Endometrium (tissue), 2 donors: ENCODE results near the gene FOXG1.

Source experiments
- FAIRE-seq: peaks from 2 replicates; lab custom pipeline; 2012; peaks lifted over from hg19 to GRCh38; lab: Jason Lieb, UNC
- donor health status: control.
- donor health status: control.

The FOXG1 gene

GRCh38 chr14:28761438-28762291, 4.9 kb upstream of the FOXG1 start:
- no peak for FAIRE-seq

DNA sequence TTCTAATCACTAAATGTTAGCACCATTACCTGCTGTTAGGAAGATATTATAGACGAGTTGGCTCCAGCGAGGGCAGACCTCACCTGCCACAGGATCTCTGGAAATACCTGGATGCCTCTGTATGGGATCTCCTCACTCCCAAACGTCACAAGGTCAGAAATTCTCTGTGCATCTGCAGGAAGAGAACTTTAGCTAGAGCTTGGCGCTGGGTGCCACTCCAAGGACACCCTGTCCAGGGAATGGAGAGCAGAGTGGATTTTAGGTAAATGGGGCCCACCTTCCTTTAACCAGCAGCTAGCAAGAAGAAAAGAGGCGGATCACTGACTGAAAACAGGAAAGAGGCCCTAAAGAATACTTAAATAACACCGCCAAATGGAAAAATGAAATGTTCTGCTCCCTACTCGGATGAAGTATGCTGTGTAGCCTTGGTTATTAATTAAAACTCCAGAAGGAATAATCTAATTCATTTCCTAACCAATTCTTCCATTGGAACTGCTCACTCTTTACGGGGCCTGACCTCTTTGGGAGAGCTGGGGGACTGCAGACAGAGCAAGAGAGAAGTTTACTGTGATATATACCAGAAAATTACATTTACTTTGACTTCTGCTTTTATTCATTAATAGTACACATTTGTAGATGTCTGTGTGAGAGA, 4.2 kb upstream of the FOXG1 start:
- FAIRE-seq: no peak

DNA sequence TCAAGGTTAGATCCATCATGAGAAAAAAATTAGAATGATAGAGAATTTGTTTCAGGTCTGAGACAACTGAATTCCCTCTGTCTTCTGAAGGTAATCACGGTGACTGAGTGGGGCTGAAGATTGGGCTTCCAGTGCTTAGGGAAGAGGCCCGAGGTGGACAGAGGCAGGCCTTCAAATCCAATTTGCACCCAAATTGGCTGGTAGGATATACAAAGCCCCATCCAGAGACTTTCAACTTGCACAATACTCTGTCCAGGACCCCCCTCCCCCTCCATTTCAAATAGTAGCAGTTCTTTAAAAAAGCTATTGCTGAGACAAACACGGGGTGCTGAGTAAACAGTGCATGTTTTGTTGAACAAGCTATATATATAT, 3.6 kb upstream of the FOXG1 start:
- FAIRE-seq: no peak

- no peak for FAIRE-seq
These were observed 2.8 kb upstream of the FOXG1 start for GRCh38 chr14:28763751-28764256.

DNA sequence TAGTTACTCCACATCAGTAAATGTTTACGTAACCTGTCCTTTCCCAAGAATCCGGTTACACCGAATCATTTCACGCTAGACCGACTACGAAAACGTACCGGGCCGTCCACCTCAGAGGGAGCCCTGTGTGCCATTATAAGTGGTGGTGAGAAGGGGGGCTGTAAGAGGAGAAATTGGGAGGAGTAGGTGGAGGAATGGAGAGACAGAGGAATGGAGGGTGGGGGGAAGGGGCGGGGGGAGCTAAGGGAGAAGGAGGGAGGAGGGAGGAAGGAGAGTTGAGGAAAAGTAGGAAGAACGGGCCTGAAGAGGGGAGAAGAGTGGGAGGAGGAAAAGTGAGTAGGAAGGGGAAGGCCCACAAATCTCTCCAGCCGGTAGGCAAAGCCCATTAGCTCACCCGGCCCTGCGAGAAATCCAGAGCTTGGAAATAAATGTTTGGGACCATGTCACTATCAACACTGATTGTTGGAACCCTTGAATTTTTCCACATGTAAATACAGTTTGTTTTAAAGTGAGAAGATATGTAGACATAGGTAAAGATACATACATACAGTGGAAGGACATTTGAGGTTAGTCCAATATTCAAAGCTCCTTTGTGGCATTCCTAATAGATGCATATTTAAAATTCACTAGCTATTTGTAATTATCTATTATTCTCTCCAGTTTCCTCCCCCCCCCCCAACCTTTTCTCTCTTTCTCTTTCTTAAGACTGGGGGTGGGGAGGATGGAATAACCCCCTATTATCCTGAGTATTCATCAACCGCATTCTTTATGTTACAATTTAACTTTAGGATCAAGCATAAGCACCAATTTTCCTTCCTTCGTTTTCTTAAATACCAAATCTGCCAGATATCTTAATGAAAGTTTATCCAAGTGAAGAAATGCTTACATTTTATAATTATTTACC, 2.1 kb upstream of the FOXG1 start:
- FAIRE-seq: no peak

DNA sequence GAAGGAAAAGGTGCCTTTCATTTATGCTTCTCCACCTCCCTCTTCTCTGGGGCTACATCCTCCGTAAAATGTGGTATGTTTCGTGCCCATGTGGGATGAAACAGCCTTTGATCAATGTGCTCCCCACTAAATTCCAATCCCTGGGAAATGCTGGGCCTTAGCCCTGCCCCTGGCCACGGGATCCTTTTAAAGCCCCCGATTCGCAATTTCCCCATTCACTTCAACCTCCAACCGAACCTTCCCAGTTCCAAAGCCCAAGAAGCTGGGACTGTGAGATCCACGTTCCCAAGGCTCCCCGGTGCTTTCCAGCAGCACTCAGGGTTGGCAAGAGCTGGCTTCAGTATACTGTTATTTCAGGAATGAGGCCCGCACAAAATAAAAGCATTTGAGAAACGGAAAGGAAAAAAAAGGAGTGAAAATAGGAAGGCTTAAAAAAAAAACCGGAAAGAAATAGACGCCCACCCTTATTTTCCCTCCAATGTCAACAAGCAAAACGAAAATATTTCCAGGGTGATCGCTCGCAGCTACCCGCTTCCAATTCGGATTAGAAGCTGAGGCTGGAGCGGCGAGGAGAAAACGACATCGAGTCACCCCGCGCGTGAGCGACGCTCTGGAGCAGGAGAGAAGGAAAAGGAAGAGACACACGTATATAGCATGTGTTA, 1.3 kb upstream of the FOXG1 start:
- FAIRE-seq: no peak

- FAIRE-seq: no peak
These were observed 637 bp upstream of the FOXG1 start for GRCh38 chr14:28765831-28766468.

DNA sequence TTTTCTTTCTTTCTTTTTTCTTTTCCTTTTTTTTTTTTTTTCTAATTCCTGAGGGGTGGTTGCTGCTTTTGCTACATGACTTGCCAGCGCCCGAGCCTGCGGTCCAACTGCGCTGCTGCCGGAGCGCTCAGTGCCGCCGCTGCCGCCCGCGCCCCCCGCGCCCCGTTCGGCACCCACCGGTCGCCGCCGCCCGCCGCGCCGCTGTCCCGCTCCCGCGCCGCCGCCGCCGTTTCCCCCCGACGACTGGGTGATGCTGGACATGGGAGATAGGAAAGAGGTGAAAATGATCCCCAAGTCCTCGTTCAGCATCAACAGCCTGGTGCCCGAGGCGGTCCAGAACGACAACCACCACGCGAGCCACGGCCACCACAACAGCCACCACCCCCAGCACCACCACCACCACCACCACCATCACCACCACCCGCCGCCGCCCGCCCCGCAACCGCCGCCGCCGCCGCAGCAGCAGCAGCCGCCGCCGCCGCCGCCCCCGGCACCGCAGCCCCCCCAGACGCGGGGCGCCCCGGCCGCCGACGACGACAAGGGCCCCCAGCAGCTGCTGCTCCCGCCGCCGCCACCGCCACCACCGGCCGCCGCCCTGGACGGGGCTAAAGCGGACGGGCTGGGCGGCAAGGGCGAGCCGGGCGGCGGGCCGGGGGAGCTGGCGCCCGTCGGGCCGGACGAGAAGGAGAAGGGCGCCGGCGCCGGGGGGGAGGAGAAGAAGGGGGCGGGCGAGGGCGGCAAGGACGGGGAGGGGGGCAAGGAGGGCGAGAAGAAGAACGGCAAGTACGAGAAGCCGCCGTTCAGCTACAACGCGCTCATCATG, 654 bp downstream of the FOXG1 start:
- no peak for FAIRE-seq

- no peak for FAIRE-seq
These were observed 1.5 kb downstream of the FOXG1 start for GRCh38 chr14:28767853-28768741.

GRCh38 chr14:28769276-28769880, 2.8 kb downstream of the FOXG1 start:
- FAIRE-seq: no peak

DNA sequence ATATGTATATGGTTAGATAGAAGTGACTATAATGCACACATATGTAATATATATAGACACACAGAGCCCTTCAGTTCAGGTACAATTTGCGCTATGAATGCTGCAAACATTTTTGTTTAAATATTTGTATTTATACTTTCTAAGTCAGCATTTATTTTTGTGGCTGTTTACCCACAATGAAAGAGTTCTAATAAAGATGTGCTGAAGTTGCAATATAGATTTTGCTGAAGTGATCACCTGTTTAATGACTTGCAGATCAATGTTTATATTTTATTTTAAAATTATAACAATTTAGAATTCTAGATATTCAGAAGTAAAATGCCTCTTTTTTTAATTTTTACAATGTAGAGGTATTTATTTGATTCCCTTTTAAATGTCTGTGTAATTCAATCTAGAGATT, 3.5 kb downstream of the FOXG1 start:
- no peak for FAIRE-seq

- FAIRE-seq: no peak
These were observed 4.0 kb downstream of the FOXG1 start for GRCh38 chr14:28770630-28771029.

DNA sequence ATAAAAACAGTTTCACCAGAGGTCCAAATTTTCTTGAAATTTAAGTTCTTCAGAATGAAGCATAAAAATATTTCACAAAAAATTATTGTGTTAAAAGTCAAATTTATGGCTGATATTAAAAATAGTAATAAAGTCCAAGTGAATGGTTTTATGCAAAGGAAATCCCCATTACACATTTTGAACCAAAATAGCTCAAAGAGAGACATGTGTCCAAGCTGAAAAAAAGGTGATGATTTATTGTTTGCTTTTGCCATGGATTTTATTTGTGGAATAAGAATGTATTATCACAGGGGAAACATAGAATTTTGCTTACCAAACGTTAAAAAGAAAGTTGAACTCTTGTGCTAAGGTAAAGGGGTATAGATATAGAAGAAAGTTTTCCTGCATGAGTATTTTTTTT, 4.6 kb downstream of the FOXG1 start:
- FAIRE-seq: no peak

DNA sequence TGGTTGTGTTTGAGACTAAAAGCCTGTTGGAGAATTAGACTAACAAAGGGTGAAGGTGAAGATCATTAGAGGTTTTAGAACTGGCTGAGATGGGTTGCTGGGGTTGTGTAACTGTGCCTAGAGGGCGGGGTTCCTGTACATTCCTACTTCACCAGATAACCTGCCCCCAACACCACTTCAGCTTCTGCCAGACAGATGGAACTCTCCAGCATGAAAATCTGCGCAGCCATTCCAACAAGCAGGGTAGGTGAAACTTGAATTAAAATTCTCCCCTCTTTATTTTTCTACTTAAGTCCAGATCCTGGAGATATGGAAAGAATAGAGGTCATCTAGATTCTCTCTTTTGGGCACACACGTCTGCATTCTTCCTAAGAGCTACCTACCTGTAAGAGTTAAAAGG, 6.0 kb downstream of the FOXG1 start:
- no peak for FAIRE-seq

GRCh38 chr14:28773176-28773575, 6.6 kb downstream of the FOXG1 start:
- FAIRE-seq: no peak

DNA sequence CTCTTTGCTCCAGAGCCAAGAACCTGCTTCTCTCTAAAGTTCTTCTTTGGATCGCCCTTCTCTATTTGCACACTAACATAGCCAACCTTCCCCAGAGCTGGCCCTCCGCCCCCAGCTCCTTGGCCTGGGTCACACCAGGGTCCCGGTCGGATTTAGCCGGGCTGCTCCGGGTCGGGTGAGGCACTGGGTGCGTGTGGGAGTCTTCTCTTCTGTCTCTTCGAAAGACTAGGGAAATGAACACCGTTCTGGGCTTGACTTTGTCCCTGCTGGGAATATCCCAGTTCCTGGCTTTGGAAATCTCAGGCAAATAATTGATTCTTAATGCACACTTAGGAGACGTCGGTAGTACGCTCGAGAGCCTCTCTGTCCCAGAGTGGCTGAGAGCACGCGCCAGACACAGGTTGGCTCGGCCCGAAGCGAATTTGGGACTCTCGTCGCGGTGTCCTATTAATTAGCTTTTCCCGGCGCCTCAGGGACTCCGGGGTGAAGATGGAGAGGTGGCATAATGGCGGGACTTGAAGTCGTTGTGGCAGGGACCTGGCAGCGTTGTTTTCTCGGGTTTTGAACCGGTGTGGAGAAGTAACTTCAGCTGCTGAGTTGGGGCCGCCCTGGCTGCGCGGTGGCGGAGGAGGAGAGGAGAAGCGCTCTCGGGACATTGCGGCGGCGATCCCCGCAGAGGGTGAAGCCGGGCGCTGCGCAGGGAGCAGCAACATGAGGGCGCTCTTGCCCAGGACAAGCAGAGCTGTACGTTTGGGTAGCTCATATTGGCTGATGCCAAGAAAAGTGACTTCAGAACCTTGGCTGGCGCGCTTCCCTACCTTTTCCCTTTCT, 7.5 kb downstream of the FOXG1 start:
- no peak for FAIRE-seq

- no peak for FAIRE-seq
These were observed 8.5 kb downstream of the FOXG1 start for GRCh38 chr14:28774764-28775735.
